ENCODE data around the gene FMC1.
"Not testable (repeated sequence)": the region's sequence is repeated elsewhere in the genome, so short reads cannot be mapped to it uniquely, and the experiment has no call there.

The FMC1 gene

GRCh38 chr7:139341776-139342226, 664 bp downstream of the FMC1 start:
- no CpG with 5 or more reads among the region's 9 CpGs for WGBS (ENCODE audit: extremely low coverage, insufficient coverage, low lambda C conversion rate)
- Histone ChIP-seq H2BK5ac (ENCODE audit: low read length) (no peak overlapping the region), H3K4me2 (ENCODE audit: low read length) (peak overlapping the region; percentile 54), H3K36me3 (ENCODE audit: control insufficient read depth, insufficient read depth, low read length) (no peaks in the 10 kb centered on the region), H3K4me3 (ENCODE audit: low read length) (peak overlapping the region; percentile 50), H3K56ac (ENCODE audit: low read length) (peak overlapping the region; percentile 79), H3K27ac (ENCODE audit: low read depth, low read length) (no peak overlapping the region), H3K4ac (ENCODE audit: low read depth, low read length) (no peak overlapping the region), H4K5ac (ENCODE audit: low read length) (no peak overlapping the region), H3K27me3 (ENCODE audit: insufficient read depth, low read length, poor library complexity) (no peaks in the 10 kb centered on the region), H3K79me1 (ENCODE audit: low read length) (peaks cover 2% of the 10 kb centered on the region), H2AK5ac (ENCODE audit: low read length) (no peak overlapping the region), H3K79me2 (ENCODE audit: control insufficient read depth, insufficient read depth, low read length) (peaks cover 2% of the 10 kb centered on the region), H3K9ac (ENCODE audit: low read length) (peak overlapping the region; percentile 76), H2BK120ac (ENCODE audit: low read depth, low read length) (no peak overlapping the region), H3K18ac (ENCODE audit: low read length) (peak overlapping the region; percentile 43), H4K8ac (ENCODE audit: low read depth, low read length) (peak overlapping the region; percentile 66), H3K4me1 (ENCODE audit: control insufficient read depth, low read depth, low read length) (peaks cover 2% of the 10 kb centered on the region), H3K23ac (ENCODE audit: low read length) (no peak overlapping the region), H2BK15ac (replicated peaks; ENCODE audit: low read depth) (no peak overlapping the region)
- no peak for DNase-seq

- Histone ChIP-seq H3K79me1 (ENCODE audit: low read length) (peaks cover 2% of the 10 kb centered on the region), H3K4ac (ENCODE audit: low read depth, low read length) (no peak overlapping the region), H3K27ac (ENCODE audit: low read depth, low read length) (no peak overlapping the region), H2BK120ac (ENCODE audit: low read depth, low read length) (no peak overlapping the region), H3K4me1 (ENCODE audit: control insufficient read depth, low read depth, low read length) (peaks cover 2% of the 10 kb centered on the region), H2BK5ac (ENCODE audit: low read length) (no peak overlapping the region), H3K36me3 (ENCODE audit: control insufficient read depth, insufficient read depth, low read length) (no peaks in the 10 kb centered on the region), H2BK15ac (replicated peaks; ENCODE audit: low read depth) (no peak overlapping the region), H3K23ac (ENCODE audit: low read length) (no peak overlapping the region), H3K9ac (ENCODE audit: low read length) (no peak overlapping the region), H3K4me3 (ENCODE audit: low read length) (no peak overlapping the region), H2AK5ac (ENCODE audit: low read length) (no peak overlapping the region), H3K18ac (ENCODE audit: low read length) (no peak overlapping the region), H4K8ac (ENCODE audit: low read depth, low read length) (no peak overlapping the region), H3K56ac (ENCODE audit: low read length) (no peak overlapping the region), H4K5ac (ENCODE audit: low read length) (no peak overlapping the region), H3K27me3 (ENCODE audit: insufficient read depth, low read length, poor library complexity) (no peaks in the 10 kb centered on the region), H3K4me2 (ENCODE audit: low read length) (no peak overlapping the region), H3K79me2 (ENCODE audit: control insufficient read depth, insufficient read depth, low read length) (peaks cover 2% of the 10 kb centered on the region)
- WGBS (ENCODE audit: extremely low coverage, insufficient coverage, low lambda C conversion rate) = no CpG with 5 or more reads among the region's 1 CpG
- DNase-seq = no peak
These were observed 3.9 kb downstream of the FMC1 start for GRCh38 chr7:139345042-139345441.

- H3K36me3 ChIP-seq (ENCODE audit: control insufficient read depth, insufficient read depth, low read length) = no peaks in the 10 kb centered on the region
- DNase-seq = no peak
- no peak overlapping the region for H3K27ac ChIP-seq (ENCODE audit: low read depth, low read length)
- no peak overlapping the region for H3K18ac ChIP-seq (ENCODE audit: low read length)
- no peaks in the 10 kb centered on the region for H3K27me3 ChIP-seq (ENCODE audit: insufficient read depth, low read length, poor library complexity)
- no peak overlapping the region for H2AK5ac ChIP-seq (ENCODE audit: low read length)
- H2BK5ac ChIP-seq (ENCODE audit: low read length) = no peak overlapping the region
- no peak overlapping the region for H3K56ac ChIP-seq (ENCODE audit: low read length)
- H3K23ac ChIP-seq (ENCODE audit: low read length) = no peak overlapping the region
- no CpG with 5 or more reads among the region's 2 CpGs for WGBS (ENCODE audit: extremely low coverage, insufficient coverage, low lambda C conversion rate)
- H3K79me2 ChIP-seq (ENCODE audit: control insufficient read depth, insufficient read depth, low read length) = no peaks in the 10 kb centered on the region
- H3K79me1 ChIP-seq (ENCODE audit: low read length) = no peaks in the 10 kb centered on the region
- H2BK120ac ChIP-seq (ENCODE audit: low read depth, low read length) = no peak overlapping the region
- H3K4me3 ChIP-seq (ENCODE audit: low read length) = no peak overlapping the region
- no peaks in the 10 kb centered on the region for H3K4me1 ChIP-seq (ENCODE audit: control insufficient read depth, low read depth, low read length)
- no peak overlapping the region for H2BK15ac ChIP-seq (replicated peaks; ENCODE audit: low read depth)
- no peak overlapping the region for H3K4me2 ChIP-seq (ENCODE audit: low read length)
- H3K4ac ChIP-seq (ENCODE audit: low read depth, low read length) = no peak overlapping the region
- H3K9ac ChIP-seq (ENCODE audit: low read length) = no peak overlapping the region
- H4K5ac ChIP-seq (ENCODE audit: low read length) = no peak overlapping the region
- no peak overlapping the region for H4K8ac ChIP-seq (ENCODE audit: low read depth, low read length)
These were observed 9.9 kb downstream of the FMC1 start for GRCh38 chr7:139351027-139351426.

GRCh38 chr7:139354729-139355128, 13.6 kb downstream of the FMC1 start:
- DNase-seq = no peak
- Histone ChIP-seq H2AK5ac (ENCODE audit: low read length) (no peak overlapping the region), H3K79me1 (ENCODE audit: low read length) (no peaks in the 10 kb centered on the region), H3K4ac (ENCODE audit: low read depth, low read length) (no peak overlapping the region), H3K18ac (ENCODE audit: low read length) (no peak overlapping the region), H3K56ac (ENCODE audit: low read length) (no peak overlapping the region), H2BK5ac (ENCODE audit: low read length) (no peak overlapping the region), H3K23ac (ENCODE audit: low read length) (no peak overlapping the region), H3K79me2 (ENCODE audit: control insufficient read depth, insufficient read depth, low read length) (no peaks in the 10 kb centered on the region), H4K5ac (ENCODE audit: low read length) (no peak overlapping the region), H4K8ac (ENCODE audit: low read depth, low read length) (no peak overlapping the region), H2BK120ac (ENCODE audit: low read depth, low read length) (no peak overlapping the region), H3K36me3 (ENCODE audit: control insufficient read depth, insufficient read depth, low read length) (no peaks in the 10 kb centered on the region), H3K4me3 (ENCODE audit: low read length) (no peak overlapping the region), H3K9ac (ENCODE audit: low read length) (no peak overlapping the region), H3K27ac (ENCODE audit: low read depth, low read length) (no peak overlapping the region), H2BK15ac (replicated peaks; ENCODE audit: low read depth) (no peak overlapping the region), H3K4me1 (ENCODE audit: control insufficient read depth, low read depth, low read length) (no peaks in the 10 kb centered on the region), H3K27me3 (ENCODE audit: insufficient read depth, low read length, poor library complexity) (no peaks in the 10 kb centered on the region), H3K4me2 (ENCODE audit: low read length) (no peak overlapping the region)
- no CpG with 5 or more reads among the region's 2 CpGs for WGBS (ENCODE audit: extremely low coverage, insufficient coverage, low lambda C conversion rate)

- Histone ChIP-seq H3K56ac (ENCODE audit: low read length) (no peak overlapping the region), H3K27me3 (ENCODE audit: insufficient read depth, low read length, poor library complexity) (no peaks in the 10 kb centered on the region), H3K9ac (ENCODE audit: low read length) (no peak overlapping the region), H2AK5ac (ENCODE audit: low read length) (no peak overlapping the region), H3K23ac (ENCODE audit: low read length) (no peak overlapping the region), H2BK120ac (ENCODE audit: low read depth, low read length) (no peak overlapping the region), H2BK15ac (replicated peaks; ENCODE audit: low read depth) (no peak overlapping the region), H3K4ac (ENCODE audit: low read depth, low read length) (no peak overlapping the region), H3K27ac (ENCODE audit: low read depth, low read length) (no peak overlapping the region), H3K79me1 (ENCODE audit: low read length) (no peaks in the 10 kb centered on the region), H3K18ac (ENCODE audit: low read length) (no peak overlapping the region), H4K8ac (ENCODE audit: low read depth, low read length) (no peak overlapping the region), H2BK5ac (ENCODE audit: low read length) (no peak overlapping the region), H3K36me3 (ENCODE audit: control insufficient read depth, insufficient read depth, low read length) (no peaks in the 10 kb centered on the region), H3K79me2 (ENCODE audit: control insufficient read depth, insufficient read depth, low read length) (no peaks in the 10 kb centered on the region), H3K4me2 (ENCODE audit: low read length) (no peak overlapping the region), H3K4me3 (ENCODE audit: low read length) (no peak overlapping the region), H4K5ac (ENCODE audit: low read length) (no peak overlapping the region), H3K4me1 (ENCODE audit: control insufficient read depth, low read depth, low read length) (no peaks in the 10 kb centered on the region)
- no CpG with 5 or more reads among the region's 1 CpG for WGBS (ENCODE audit: extremely low coverage, insufficient coverage, low lambda C conversion rate)
- no peak for DNase-seq
These were observed 14.2 kb downstream of the FMC1 start for GRCh38 chr7:139355320-139355719.

GRCh38 chr7:139357729-139358506, 16.8 kb downstream of the FMC1 start:
- H4K5ac ChIP-seq (ENCODE audit: low read length); H3K27me3 ChIP-seq (ENCODE audit: insufficient read depth, low read length, poor library complexity); H4K8ac ChIP-seq (ENCODE audit: low read depth, low read length); H3K9ac ChIP-seq (ENCODE audit: low read length); H3K23ac ChIP-seq (ENCODE audit: low read length); H3K18ac ChIP-seq (ENCODE audit: low read length); DNase-seq; H3K56ac ChIP-seq (ENCODE audit: low read length); H3K36me3 ChIP-seq (ENCODE audit: control insufficient read depth, insufficient read depth, low read length); H3K4me1 ChIP-seq (ENCODE audit: control insufficient read depth, low read depth, low read length); H2BK5ac ChIP-seq (ENCODE audit: low read length); H3K4me2 ChIP-seq (ENCODE audit: low read length); H3K4me3 ChIP-seq (ENCODE audit: low read length); H2AK5ac ChIP-seq (ENCODE audit: low read length); H2BK15ac ChIP-seq (replicated peaks; ENCODE audit: low read depth); H3K79me1 ChIP-seq (ENCODE audit: low read length); H3K4ac ChIP-seq (ENCODE audit: low read depth, low read length); H3K27ac ChIP-seq (ENCODE audit: low read depth, low read length); H2BK120ac ChIP-seq (ENCODE audit: low read depth, low read length): not testable (repeated sequence)
- peaks cover 17% of the 10 kb centered on the region for H3K79me2 ChIP-seq (ENCODE audit: control insufficient read depth, insufficient read depth, low read length)
- WGBS (ENCODE audit: extremely low coverage, insufficient coverage, low lambda C conversion rate) = no CpG with 5 or more reads among the region's 27 CpGs

Data from mesendoderm (in vitro differentiated cells).